Measurements from ENCODE around the gene MXRA8. TPM values are rescaled to one million over a fixed set of nuclear protein-coding genes. Genes with fewer than 3 reads are reported as not detected.

MXRA8 gene
- total RNA-seq, 1 donor: 735 TPM

- Histone ChIP-seq H2AFZ (ENCODE audit: low read length) (no peak overlapping the region), H3K4me2 (ENCODE audit: insufficient read depth, low read length) (peak overlapping the region; percentile 89), H3K4me1 (ENCODE audit: insufficient read depth, low read length) (peaks cover 40% of the 10 kb centered on the region), H3K9me3 (ENCODE audit: low read depth, low read length) (no peaks in the 10 kb centered on the region), H3K4me3 (ENCODE audit: insufficient read depth, low read length) (peak overlapping the region; percentile 95), H3K27ac (ENCODE audit: low read depth, low read length) (peak overlapping the region; percentile 85), H4K20me1 (ENCODE audit: insufficient read depth, low read length) (peaks cover 27% of the 10 kb centered on the region), H3K36me3 (ENCODE audit: insufficient read depth, low read length) (peaks cover 27% of the 10 kb centered on the region), H3K79me2 (ENCODE audit: insufficient read depth, low read length) (peaks cover 61% of the 10 kb centered on the region), H3K27me3 (ENCODE audit: insufficient read depth, low read length) (no peaks in the 10 kb centered on the region)
- TF ChIP-seq CTCF (IDR thresholded peaks at IDR 0.05; ENCODE audit: extremely low read depth, low read depth, low read length): no peak
- peak; percentile 89 for DNase-seq (ENCODE audit: insufficient read length, low spot score, missing footprints)
These were observed 1.5 kb downstream of the MXRA8 start for GRCh38 chr1:1356796-1357401.

GRCh38 chr1:1356166-1356795 lies 2.1 kb downstream of the MXRA8 start:
- Histone ChIP-seq H4K20me1 (ENCODE audit: insufficient read depth, low read length) (peaks cover 32% of the 10 kb centered on the region), H3K79me2 (ENCODE audit: insufficient read depth, low read length) (peaks cover 59% of the 10 kb centered on the region), H3K4me2 (ENCODE audit: insufficient read depth, low read length) (peak overlapping the region; percentile 89), H3K9me3 (ENCODE audit: low read depth, low read length) (no peaks in the 10 kb centered on the region), H3K4me3 (ENCODE audit: insufficient read depth, low read length) (peak overlapping the region; percentile 95), H2AFZ (ENCODE audit: low read length) (no peak overlapping the region), H3K36me3 (ENCODE audit: insufficient read depth, low read length) (peaks cover 29% of the 10 kb centered on the region), H3K27ac (ENCODE audit: low read depth, low read length) (no peak overlapping the region), H3K27me3 (ENCODE audit: insufficient read depth, low read length) (no peaks in the 10 kb centered on the region), H3K4me1 (ENCODE audit: insufficient read depth, low read length) (peaks cover 34% of the 10 kb centered on the region)
- TF ChIP-seq CTCF (IDR thresholded peaks at IDR 0.05; ENCODE audit: extremely low read depth, low read depth, low read length): no peak
- peak; percentile 91 for DNase-seq (ENCODE audit: insufficient read length, low spot score, missing footprints)

GRCh38 chr1:1355416-1355815 lies 2.9 kb downstream of the MXRA8 start:
- Histone ChIP-seq H3K4me2 (ENCODE audit: insufficient read depth, low read length) (peak overlapping the region; percentile 53), H3K27ac (ENCODE audit: low read depth, low read length) (no peak overlapping the region), H4K20me1 (ENCODE audit: insufficient read depth, low read length) (peaks cover 32% of the 10 kb centered on the region), H2AFZ (ENCODE audit: low read length) (no peak overlapping the region), H3K4me3 (ENCODE audit: insufficient read depth, low read length) (peak overlapping the region; percentile 95), H3K27me3 (ENCODE audit: insufficient read depth, low read length) (no peaks in the 10 kb centered on the region), H3K4me1 (ENCODE audit: insufficient read depth, low read length) (peaks cover 26% of the 10 kb centered on the region), H3K36me3 (ENCODE audit: insufficient read depth, low read length) (peaks cover 29% of the 10 kb centered on the region), H3K79me2 (ENCODE audit: insufficient read depth, low read length) (peaks cover 53% of the 10 kb centered on the region), H3K9me3 (ENCODE audit: low read depth, low read length) (no peaks in the 10 kb centered on the region)
- DNase-seq (ENCODE audit: insufficient read length, low spot score, missing footprints): peak; percentile 97
- TF ChIP-seq CTCF (IDR thresholded peaks at IDR 0.05; ENCODE audit: extremely low read depth, low read depth, low read length): no peak

Measured in osteoblast (primary cell).